ENCODE measurements around the gene CAPN9.
A peak's percentile ranks its signal among the peaks of the same experiment; 100 is the strongest.
"Not testable (repeated sequence)": the region's sequence is repeated elsewhere in the genome, so short reads cannot be mapped to it uniquely, and the experiment has no call there.

The CAPN9 gene

GRCh38 chr1:230826166-230826875 lies 79.1 kb downstream of the CAPN9 start:
- no peak for FAIRE-seq

DNA sequence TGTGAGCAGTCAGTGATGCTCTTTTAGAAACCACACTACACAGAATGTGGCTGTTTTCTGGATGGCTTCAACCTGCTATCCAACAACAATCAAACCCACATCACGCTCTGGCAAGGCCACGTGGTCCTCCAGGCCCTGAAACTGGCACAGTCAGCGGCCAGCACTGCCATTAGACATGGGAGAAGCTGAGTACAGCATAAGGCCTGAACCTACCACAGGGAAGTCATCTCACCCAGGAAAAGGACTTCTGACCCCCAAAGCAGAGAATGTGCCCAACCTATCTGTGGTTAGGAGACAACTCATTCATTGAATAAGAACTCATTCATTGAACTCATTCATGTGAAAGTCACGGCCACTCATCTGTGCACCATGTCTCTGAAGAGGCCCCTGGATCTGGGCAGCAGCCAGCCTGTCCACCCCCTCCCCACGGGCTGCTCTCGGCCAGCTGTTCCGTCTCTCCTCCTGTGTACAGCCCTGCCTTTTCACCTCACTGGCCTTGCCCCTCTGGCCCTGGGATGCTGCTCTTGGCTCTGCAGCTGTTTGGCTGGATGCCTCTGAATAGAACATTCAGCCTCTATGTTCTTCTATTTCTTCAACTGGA lies 80.0 kb downstream of the CAPN9 start:
- no peak for FAIRE-seq

GRCh38 chr1:230827801-230828200 lies 80.6 kb downstream of the CAPN9 start:
- FAIRE-seq = no peak

DNA sequence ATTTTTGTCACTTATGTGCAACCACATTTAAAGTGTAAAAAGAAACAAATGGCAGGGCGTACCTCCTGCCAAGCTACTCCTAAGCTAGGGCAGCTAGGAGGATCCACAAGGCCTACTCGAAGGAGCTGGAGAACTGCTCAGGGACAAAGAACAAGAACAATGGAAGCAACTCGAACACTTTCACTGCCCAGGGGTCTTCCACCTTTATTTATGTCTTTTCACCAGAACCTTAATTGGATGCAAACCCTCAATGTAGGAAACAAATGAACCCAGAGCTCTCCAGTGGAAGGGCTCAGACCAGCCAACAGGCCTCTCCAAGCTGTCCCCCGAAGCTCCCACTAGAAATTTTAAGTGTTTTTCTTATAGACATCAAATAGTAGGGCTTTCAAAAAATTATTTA lies 81.2 kb downstream of the CAPN9 start:
- FAIRE-seq = no peak

GRCh38 chr1:230831771-230832170 lies 84.6 kb downstream of the CAPN9 start:
- FAIRE-seq = peak; percentile 12

- FAIRE-seq = no peak
Measured at GRCh38 chr1:230832476-230832875, 85.3 kb downstream of the CAPN9 start.

DNA sequence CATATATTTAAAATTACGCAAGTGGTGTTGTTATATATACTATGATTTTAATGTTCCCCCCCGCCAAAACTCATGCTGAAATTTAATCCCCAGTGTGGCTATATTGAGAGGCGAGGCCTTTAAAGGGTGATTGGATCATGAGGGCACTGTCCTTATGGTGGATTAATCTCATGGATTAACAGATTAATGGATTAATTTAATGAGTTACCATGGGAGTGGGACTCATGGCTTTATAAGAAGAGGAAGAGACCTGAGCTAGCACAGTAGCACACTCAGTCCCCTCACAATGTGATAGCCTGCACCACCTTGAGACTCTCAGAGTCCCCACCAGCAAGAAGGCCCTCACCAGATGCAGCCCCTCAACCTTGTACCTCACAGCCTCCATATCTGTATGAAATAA lies 86.3 kb downstream of the CAPN9 start:
- no peak for FAIRE-seq

GRCh38 chr1:230834292-230834691 lies 87.1 kb downstream of the CAPN9 start:
- no peak for FAIRE-seq

DNA sequence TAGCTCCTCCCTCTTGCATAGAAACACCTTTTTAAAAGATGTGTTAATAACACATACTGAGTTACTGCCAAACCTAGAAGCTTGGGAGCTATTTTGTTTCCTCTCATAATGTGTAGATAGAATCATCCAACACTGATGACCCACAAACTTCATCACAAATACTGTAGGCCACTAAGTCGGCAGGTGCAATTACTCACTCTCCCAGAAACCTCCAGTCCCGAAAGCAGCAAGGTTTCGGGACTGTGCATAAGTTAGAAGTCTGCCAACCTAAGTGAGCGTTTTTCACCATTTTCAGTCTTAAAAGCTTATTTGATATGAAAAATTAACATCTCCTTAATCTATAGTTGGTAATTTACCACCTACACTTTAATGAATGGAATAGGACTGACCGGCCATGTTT lies 89.2 kb downstream of the CAPN9 start:
- no peak for FAIRE-seq

DNA sequence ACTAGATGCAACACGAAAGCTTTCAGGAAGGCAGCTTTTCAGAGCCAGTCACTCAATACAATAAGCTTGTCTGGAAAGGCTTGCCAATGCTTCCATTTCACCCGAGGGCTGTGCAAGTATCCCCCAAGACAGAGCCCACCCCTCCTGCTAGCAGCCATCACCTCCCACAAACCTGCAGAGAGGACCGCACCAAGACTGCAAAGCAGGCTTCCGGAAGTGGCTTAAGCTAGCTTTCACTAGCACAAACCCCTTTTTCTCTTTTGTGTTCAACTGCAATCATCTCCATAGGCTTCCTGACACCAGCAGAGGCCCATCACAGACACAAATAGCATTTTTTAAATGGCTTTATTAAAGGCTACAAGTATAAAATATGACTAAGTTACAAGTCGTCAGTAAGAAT lies 89.6 kb downstream of the CAPN9 start:
- FAIRE-seq = no peak

GRCh38 chr1:230839173-230839572 lies 92.0 kb downstream of the CAPN9 start:
- no peak for FAIRE-seq

GRCh38 chr1:230842801-230843200 lies 95.6 kb downstream of the CAPN9 start:
- no peak for FAIRE-seq

GRCh38 chr1:230843503-230844309 lies 96.5 kb downstream of the CAPN9 start:
- no peak for FAIRE-seq

DNA sequence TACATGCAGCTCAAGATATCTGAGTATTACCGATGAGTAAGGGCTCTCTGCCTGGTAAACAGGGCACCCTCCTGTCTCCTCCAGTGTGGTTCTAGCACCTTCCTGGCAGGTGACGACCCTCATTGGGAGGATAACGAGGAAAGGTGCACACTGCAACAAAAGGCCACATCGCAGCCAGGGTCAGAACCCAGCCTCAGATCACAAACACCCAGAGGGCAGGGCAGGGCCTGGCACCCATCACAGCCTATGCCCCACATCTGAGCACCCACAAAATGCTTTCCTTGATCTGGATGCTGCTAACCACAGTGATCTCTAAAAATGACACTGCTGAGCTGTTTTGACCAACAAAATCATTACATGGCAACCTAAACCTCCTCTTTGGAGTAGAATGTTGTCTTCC lies 97.4 kb downstream of the CAPN9 start:
- no peak for FAIRE-seq

GRCh38 chr1:230845184-230845583 lies 98.0 kb downstream of the CAPN9 start:
- FAIRE-seq = not testable (repeated sequence)

- FAIRE-seq = no peak
Measured at GRCh38 chr1:230848235-230848634, 101.0 kb downstream of the CAPN9 start.

DNA sequence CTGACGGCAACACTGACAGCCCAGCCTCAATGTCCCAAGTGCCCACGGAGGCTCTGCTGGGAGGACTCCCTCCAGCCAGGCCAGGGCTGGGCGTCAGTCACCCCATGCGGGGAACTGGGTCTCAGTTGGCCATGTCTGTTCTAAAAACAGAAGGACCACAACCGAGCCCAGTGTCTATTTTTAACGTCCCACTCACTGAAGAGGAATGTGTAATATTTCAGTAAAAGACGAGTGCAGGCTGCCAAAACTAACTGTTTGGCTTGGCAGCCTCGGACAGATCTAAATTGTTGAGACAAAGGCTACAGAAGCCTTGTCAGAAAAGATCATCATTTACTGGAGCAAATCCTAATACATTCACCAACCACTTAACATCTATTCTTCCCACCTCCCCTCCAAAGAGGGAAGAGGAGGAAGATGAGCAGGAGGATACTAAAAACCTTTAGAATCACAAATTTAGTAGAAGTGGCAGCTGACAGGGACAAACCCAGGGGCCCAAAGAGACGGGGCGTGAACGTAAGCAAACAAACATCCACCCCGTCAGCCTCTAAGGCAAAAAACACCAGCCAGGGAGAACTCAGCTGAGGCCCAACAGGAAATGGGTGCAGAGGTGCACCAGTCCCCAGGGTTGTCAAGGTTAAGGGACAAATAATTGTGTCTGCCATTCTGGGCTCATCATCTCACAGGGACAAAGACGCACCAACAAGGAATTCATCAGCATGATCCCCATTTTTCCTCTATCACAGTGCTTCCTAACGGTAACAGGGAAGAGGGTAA lies 102.5 kb downstream of the CAPN9 start:
- peak; percentile 85 for FAIRE-seq

- no peak for FAIRE-seq
Measured at GRCh38 chr1:230850547-230850946, 103.4 kb downstream of the CAPN9 start.

DNA sequence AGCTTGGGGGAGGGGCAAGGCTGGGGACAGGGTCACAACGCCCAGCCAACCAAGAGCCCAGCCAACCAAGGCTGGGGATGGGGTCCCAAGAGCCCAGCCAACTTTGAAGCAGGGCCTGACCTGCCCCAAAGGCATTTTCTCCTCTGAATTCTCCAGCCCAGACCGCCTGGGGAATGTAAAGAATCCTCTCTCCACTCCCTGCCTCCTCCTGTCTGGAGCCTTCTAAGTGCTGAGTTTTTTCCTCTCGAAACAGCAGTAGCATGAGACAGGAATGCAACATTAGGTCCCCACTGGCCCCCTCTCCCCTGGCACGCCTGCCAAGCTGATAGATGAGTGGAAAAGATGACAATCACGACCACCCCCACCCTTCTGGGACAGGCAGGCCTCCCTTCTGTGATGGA lies 104.1 kb downstream of the CAPN9 start:
- FAIRE-seq = no peak

All from endometrium (tissue), 2 donors.